CD4-positive, alpha-beta T cell treated with Interleukin-2 at 100 ng/mL for 4 hours (primary cell): ENCODE measurements around the gene DPF1.
A peak's percentile ranks its signal among the peaks of the same experiment; 100 is the strongest.
"Not testable (repeated sequence)": the region's sequence is repeated elsewhere in the genome, so short reads cannot be mapped to it uniquely, and the experiment has no call there.

Experiments used
- DNase-seq: peaks from one replicate; pipeline ENCODE4 v3.0.0-alpha.2; 2020; ENCODE audit warnings: low spot score

The DPF1 gene

DNA sequence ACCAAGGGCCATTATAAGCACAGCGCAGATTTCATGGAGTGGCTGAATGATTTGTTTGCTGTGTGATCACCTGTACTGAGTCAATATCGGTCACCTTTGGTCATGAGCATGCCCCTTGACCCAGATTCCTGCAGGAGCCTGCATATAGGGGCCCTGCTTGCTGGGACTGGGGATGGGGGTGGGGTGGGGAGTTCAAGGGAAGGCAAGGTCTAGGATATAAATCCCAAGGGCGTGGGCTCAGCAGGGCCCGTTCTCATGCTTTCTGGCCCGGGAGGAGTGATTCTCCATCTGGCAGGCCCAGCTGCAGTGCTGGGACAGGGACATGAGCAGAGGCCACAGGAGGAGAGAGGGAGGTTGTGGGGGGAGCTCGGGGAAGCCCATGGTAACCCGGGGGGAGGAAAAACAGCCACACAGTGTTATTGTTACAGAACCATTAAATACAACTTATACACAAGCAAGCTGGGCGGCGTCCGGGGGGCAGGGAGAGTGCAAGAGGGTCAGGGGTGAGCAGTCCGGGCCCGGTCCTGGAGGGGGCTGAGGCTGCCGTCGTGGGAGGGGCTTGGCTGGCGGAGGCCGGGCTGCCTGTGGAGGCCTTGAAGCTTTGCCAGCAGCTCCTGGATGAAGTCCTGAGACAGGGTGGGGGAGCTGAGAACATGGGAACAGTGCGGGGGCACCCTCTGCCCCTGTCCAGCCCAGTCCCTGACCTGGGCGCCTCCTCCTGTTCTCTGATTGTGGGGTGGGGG, 27.0 kb upstream of the DPF1 start:
- DNase-seq: no peak

DNA sequence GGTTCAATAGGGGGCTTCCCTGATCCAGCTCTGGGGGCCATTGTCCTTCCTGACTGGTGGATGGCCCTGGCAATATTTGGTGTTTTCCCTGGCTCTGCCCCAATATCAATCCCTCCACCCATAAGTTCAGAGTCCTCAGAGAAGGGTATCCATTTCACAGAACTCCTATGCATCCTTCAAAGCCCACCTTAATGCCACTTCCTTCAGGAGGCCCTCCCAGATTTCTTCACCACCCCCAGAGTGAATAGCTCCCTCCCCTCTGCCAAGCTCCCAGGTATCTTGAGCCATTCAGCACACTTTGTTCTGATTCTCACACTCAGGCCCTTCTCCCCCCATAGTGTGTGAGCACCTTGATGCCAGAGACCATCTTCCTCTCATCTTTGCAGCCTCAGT, 26.4 kb upstream of the DPF1 start:
- DNase-seq: no peak

DNA sequence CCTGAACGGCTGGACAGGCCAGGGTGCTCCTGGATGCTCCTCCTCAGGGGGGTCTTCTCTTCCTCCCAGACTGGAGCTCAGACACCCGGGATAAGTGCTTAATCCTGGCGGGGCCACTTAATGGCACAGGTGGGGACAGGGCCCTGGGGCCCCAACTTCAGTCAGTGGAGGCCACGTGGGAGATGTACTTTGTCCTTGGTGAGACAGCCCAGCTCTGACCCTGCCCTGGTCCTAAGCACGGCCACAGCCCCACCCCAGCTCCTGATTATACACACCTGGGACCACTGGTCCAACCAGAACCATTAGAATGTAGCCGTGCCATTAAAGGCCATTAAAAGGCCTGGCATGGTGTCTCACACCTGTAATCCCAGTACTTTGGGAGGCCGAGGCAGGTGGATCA, 24.4 kb upstream of the DPF1 start:
- no peak for DNase-seq

DNA sequence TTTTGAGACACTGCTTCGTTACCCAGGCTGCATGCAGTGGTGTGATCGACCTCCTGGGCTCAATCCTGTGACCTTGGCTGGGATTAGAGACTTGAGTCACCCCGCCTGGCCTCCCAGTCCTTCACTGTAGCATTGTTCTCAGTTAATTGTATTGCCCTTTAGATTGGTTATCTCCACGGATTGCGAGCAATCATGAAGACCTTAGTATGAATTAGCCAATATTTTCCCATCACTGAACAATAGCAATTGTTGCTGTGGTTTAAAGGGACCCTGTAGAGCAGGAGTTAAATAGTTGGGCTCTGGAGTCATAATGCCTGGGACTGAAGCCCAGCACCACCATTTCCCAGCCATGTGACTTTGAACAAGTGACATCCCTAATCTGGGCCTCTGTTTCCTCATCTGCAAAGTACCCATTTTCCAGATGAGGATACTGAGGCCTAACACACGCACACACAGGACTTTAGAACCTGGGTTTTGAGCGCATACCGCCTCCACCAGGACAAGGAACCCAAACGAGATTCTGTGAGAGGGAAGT, 23.8 kb upstream of the DPF1 start:
- DNase-seq: no peak

DNA sequence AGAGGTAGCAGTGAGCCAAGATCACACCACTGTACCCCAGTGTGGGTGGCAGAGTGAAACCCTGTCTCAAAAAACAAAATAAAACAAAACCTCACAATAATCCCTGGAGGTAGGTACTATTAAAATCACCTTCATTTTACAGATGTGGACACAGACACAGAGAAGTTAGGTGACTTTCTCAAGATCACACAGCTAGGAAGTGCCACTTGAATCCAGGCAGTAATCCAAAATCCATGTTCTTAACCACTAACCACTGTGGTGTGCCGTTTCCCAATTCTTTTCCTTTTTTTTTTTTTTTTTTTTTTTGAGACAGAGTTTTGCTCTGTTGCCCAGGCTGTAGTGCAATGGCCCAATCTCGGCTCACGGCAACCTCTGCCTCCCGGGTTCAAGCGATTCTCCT, 23.1 kb upstream of the DPF1 start:
- DNase-seq: no peak

DNA sequence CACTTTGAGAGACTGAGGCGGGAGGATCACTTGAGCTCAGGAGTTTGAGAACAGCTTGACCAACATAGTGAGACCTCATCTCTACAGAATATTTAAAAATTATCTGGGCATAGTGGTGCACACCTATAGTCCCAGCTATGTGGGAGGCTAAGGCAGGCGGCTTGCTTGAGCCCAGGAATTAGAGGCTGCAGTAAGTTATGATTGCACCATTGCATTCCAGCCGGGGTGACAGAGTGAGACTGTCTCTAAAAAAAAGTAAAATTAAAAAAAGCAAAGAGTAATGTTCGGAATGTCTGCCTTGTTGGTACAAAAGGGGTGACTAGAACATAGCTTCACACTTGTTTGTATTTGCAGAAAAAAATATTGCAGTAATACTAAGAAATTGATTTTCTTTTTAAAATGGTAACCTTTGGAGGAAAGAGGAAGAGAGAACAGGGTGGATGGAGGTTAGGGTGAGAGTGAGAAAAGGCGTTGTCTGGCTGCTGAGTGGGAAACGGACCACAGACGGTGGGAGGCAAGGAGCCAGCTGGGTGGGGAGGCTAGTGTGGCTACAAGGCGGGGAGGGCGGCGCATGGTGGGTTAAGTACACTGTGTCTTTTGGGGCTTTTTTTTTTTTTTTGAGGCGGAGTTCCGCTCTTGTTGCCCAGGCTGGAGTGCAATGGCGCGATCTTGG, 21.9 kb upstream of the DPF1 start:
- no peak for DNase-seq

DNA sequence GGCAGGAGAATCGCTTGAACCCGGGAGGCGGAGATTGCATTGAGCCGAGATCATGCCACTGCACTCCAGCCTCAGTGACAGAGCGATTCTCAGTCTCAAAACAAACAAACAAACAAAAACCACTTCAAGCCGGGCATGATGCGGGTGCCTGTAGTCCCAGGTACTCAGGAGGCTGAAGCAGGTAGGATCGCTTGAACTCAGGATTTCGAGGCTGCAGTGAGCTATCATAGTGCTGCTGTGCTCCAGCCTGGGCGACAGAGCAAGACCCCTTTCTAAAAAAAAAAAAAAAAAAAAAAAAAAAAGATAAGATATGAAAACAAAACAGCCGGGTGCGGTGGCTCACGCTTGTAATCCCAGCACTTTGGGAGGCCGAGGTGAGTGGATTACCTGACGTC, 19.3 kb upstream of the DPF1 start:
- no peak for DNase-seq

DNA sequence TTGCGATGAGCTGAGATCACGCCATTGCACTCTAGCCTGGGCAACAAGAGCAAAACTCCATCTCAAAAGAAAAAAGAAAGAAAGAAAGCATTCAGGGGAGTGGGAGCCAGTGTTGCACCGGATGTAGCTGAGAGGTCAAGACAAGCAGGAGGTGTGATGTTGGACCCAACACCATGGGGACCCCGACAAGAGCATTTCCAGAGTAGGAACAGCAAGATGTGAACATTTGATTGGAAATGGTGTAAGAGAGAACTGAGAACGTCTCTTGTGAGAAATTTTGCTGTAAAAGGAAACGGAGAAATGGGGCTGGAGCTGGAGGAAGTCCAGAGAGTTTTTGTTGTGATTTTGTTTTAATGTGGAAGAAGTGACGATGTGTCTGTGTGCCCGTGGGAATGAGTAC, 15.8 kb upstream of the DPF1 start:
- DNase-seq: no peak

DNA sequence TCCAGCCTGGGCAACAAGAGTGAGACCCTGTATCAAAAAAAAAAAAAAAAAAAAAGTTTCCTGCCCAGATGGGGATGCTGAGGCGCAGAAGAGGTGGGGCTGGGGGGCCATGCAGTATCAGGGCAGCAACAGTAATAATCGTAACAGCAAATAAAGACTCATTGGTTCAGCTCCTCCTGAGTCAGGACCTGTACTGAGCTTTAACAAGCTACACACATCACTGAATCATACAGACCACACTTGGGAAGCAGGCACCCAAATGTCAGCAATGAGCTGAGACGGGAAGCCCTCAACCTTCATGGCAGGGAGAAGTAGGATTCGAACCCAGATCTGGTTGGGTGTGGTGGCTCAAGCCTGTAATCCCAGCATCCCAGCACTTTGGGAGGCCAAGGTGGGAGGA, 10.6 kb upstream of the DPF1 start:
- DNase-seq: no peak

DNA sequence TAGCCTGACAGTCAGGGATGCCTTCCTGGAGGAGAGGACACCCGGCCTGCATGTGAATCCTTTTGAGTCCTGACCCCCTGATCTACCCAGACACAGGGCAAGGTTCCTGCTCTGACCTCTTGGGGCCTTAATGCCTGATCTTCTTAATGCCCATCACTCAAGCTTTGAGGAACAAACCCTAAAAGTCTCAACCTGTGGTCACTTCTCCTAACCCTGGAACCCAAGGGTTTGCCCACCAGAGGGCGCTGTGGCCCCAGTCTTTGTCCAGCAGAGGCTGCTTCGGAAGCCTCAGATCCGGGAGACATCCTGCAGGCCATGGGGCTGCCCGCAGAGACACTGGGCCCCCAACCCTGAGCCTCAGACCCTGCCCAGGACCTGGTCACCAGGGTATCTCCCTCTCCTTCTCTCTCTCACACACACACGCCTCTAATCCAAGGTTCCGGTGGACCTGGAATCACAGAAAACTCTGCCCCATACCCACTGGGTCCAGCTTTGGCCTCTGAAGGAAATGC, 9.8 kb upstream of the DPF1 start:
- DNase-seq: peak; percentile 74

DNA sequence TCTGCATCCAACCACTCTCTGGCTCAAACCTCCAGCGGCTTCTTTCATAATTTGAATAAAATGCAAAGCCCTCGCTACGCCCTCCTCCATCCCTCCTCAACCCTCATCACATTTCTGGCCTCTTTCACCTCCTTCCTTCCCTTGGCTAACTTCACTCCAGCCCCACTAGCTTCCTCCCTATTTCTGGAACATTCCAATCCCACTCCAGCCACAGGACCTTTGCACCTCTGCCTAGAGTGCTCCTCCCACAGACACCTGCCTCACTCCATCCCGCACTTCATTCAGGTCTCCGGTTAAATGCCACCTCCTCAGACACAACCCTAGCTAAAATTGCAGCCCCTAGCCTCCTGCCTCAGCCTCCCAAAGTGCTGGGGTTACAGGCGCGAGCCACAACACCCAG, 7.9 kb upstream of the DPF1 start:
- no peak for DNase-seq

DNA sequence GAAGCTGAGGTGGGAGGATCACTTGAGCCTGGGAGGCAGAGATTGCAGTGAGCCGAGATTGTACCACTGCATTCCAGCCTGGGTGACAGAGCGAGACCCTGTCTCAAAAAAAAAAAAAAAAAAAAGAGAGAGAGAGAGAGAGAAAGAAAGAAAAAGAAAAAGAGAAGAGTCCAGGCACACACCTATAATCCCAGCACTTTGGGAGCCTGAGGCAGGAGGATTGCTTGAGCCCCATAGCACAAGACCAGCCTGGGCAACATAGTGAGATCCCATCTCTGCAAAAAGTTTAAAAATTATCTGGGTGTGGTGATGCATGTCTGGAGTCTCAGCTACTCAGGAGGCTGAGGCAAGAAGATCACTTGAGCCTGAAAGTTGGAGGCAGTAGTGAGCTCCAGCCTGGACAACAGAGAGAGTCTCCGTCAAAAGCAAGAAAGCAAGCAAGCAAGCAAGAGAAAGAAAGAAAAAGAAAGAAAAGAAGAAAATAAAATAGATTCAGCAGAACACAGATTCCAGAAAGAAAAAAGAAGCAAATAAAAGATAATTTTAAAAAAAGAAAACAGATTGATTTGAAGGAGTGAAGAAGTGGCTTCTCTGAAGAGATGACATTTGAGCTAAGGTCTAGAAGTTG, 6.6 kb upstream of the DPF1 start:
- DNase-seq: not testable (repeated sequence)

DNA sequence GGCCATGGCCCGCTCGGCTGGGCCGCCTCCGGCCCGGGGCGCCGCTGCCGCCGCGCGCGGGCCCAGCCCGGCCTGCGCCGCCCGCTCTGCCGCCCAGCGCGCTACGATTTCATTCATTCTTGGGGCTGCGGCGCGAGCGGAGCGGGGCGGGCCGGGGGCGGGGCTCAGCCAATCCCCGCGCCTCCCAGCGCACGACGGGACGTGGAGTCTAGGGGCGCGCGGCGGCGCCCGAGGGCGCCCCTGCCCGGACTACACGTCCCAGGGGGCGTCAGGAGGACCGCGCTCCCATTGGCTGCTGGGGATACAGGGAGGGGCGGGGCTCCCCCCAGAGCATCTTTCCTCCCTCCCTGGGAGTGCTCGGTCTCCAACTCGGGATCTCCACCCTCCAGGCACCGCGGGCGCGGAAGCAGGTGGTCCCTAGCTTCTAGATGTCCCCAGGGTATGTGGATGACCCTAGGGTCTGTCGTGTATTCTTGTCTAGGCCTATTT, 5.6 kb upstream of the DPF1 start:
- DNase-seq: peak; percentile 56

DNA sequence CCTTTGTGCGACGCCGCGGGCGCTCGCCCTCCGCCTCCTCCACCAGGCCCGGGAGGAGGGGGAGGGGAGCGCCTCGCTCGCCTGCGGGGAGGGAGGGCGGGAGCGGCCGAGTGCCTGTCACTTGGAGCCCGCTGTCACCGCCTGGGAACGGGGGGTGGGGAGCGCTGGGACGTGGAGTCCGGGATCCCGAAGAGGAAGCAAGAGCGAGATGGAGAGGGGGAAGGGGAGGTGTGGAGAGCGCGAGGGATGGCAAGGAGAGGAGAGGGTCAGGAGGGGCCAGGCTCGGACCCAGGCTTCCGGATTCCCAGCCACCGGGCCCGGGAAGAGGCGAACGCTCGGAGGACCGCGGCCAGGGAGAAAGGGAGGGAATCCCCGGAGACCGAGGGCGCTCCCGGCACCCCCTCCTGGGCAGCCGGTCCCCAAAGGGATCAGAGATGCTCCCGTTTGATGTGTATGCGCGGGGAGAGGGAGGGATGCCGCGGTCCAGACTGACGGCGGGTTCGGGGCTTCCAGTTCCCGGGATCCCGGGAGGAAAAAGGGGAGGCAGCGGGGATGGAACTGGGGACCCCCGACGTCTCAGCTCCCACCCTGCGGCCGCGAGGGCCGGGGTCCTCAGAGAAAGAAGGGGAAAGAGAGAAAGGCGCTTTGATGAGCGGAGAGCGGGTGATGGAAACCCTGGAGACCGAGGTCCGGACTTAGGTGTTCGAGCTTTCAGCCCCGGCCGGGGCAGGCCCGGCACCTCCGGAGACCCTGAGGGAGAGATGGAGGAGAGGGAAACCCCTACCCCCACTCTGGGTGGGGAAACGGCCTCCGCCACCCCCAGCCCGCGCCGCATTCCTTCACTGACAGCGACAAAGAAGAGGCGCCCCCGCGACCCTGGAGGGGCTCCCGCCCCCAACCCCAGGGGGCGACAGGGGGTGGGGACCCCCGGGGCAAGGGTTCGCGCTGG, 4.7 kb upstream of the DPF1 start:
- DNase-seq: no peak

DNA sequence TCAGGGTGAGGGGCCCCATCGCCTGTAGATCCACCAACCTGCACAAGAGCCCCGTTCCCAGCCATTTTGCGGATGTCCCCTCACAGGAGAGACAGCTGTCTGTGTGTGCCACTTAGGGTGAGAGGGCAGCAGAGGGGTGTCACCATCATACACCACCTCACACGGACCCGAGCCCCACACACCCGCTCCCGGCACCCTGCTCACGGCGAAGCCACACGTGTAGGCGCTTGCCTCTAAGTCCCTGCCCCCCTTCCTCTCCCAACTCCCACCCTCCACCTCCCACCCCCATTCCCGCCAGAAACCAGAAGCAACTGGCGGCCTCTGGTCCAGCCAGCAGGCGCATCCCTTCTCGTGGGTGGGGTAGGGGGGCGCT, 4.0 kb upstream of the DPF1 start:
- DNase-seq: no peak

DNA sequence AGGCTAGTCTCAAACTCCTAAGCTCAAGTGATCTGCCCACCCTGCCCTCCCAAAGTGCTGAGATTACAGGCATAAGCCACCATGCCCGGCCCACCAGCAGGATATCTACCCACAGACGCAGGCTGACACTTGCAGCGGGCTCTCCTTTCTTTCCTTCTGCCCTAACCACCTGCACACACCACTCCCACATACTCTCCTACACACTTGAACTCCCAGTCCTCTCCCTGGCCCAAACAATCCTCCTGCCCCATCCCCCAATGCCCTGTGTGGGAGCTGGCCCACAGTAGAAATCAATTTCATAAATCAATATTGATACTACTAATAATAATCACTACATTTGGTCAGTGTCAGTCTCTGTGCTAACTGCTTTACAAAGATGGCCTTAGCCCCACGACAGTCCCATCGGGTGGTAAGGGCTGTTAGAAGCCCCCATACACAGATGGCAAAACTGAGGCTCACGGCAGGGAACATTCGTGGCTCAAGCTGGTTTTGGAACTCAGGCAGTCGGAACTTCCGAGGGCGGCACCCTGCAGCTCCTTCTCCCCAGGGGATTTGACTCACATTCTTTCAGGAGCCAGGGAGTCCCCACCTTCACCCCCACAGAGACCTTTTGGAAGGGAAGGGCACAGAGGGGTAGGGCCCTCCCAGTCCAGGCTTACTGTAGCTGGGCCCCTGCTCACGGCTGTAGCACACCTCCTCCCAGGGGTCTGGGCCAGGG, 3.4 kb upstream of the DPF1 start:
- no peak for DNase-seq

DNA sequence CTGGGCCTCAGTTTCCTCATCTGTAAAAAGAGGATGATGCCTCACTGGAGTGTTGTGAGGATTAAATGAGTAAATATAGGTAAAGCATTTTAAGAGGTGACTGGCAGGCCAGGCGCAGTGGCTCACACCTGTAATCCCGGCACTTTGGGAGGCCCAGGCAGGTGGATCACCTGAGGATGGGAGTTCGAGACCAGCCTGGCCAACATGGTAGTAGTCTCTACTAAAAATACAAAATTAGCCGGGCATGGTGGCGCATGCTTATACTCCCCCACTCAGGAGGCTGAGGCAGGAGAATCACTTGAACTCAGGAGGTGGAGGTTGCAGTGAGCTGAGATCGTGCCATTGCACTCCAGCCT, 819 bp upstream of the DPF1 start:
- DNase-seq: not testable (repeated sequence)

DNA sequence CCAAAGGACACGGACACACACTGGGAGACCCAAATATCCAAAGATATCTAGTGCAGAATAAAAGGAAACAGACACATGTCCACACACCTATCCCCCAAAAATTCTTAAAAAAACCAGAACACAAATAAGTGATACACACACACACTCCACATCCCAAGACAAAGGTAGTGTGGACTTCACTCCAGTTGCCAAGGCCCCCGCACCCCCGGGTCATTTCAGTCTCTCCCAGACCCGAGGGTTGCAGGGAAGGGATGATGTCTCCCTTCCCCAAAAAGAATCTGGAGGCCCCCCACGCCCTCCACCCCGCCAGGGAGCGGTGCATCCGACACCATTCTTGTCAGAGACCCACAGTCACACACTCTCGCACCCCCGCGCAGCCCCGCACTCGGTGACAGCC, 407 bp downstream of the DPF1 start:
- no peak for DNase-seq

DNA sequence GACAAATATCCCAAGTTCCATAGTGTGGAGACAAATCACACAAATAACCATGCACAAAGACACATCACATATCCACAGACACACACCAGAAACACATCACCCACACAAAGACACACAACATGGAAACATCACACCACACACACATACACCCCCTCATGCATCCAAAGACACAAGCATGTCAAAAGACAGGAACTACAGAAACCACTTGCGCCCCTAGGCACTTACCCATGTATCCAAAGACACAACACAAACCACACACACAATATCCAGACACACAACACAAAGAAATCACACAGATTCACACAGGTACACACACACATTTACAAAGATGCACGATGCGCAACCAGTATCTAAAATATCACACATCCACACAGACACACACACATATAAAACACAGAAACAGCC, 901 bp downstream of the DPF1 start:
- no peak for DNase-seq

DNA sequence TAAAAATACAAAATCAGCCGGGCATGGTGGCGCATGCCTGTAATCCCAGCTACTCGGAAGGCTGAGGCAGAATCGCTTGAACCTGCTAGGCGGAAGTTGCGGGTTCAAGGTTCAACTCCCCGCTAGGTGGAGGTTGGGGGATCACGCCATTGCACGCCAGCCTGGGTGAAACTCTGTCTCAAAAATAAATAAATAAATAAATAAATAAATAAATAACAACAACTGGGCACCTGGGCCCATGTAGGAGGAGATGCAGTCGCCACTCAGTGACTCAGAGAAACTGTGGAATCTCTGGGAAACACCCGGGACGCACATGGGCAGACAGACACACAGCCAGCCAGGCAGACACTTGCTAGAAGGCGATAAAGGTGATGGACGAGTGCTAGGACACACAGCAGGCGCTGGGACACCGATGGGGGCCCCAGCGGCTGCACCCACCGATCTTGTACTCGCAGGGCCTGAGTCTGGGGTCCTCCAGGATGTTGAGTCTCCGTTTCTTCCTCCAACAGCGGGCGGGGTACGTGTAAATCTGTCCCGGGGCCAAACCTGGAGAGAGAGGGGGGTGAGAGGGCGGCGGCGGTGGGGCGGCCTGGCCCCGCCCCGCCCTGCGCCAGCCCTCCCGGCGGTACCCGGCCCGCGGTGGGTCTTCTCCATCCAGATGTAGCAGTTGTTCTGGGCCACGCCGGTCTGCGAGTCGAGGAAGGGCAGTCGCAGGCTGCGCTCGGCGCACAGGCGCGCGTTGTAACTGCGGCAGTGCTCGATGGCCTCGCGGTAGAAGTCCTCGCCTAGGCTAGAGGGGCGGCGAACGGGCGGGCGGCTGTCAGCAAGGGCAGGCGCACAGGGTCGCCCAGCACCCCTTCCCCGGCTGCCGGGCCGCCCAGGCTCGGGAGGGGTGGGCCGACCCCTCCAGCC, 1.8 kb downstream of the DPF1 start:
- no peak for DNase-seq
